NOMO-1 treated with DMSO at 0.1 percent for 48 hours (cell line): Measurements from ENCODE around the gene BLOC1S5.
"Not testable (repeated sequence)": the region's sequence is repeated elsewhere in the genome, so short reads cannot be mapped to it uniquely, and the experiment has no call there.

Experiments used
- DNase-seq: peaks from one replicate; lab custom pipeline; 2025; ENCODE audit not compliant: unreplicated experiment; lab: John Stamatoyannopoulos, UW

The BLOC1S5 gene

DNA sequence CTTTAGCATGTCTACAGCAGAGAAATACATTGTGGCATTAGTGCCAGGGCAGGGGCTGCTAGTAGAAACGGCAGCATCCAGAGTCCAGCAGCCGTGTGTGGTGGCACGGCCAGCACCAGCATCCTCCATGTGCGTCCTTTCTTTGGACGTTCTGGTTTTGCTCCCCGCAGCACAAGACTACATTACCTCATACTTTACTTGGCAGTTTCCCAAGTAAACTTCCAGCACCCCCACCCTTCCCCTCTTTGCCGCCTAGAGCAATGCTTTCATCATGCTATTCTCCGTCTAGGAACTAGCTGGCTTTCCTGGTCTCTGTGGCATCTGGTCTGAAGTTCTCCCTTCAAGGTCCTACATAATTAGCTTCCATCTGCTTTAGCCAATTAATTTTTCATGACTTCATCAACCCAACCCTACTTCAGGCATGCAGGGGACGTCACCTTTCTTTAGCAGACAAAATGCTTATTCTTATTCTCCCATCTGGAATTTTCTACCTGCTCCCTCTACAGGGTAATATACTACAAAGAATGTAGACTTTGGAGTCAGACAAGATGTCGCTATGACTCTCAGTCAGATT is 67.6 kb downstream of the BLOC1S5 start:
- DNase-seq, result no peak

DNA sequence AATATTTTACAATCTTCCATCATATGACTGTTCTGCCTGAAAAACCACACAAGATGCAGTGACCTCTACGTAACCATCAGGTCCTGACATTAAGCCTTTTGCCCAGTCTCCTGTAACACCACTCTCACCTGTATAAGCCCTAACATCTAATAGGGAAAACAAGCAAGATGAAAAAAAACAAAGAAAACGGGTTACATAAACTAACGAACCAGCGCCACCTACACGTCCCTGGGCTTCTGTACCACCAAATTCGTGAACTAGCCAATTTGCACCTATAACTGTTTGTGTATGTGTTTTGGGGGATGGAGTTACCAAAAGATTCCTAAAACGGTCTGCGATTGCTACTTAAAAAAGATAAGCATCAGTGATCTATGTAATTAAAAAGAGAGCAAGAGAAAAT is 70.2 kb downstream of the BLOC1S5 start:
- no peak for DNase-seq

DNA sequence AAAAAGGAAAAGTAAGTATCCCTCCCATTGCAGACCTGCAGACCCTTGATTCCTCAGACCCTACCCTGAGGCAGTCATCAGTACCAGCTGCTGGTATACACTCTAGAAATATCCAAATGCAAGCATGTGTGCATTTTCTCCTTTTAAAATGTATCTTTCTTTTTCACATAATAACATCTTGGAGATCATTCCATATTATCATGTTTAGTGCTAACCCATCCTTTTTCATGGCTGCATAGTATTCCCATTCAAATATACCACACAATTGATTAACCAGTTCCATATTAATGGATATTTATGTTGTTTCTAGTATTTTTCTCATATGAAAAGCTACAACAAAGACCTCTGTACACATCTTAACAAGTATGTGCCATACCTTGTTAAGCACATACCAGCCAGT is 70.8 kb downstream of the BLOC1S5 start:
- DNase-seq, result no peak

DNA sequence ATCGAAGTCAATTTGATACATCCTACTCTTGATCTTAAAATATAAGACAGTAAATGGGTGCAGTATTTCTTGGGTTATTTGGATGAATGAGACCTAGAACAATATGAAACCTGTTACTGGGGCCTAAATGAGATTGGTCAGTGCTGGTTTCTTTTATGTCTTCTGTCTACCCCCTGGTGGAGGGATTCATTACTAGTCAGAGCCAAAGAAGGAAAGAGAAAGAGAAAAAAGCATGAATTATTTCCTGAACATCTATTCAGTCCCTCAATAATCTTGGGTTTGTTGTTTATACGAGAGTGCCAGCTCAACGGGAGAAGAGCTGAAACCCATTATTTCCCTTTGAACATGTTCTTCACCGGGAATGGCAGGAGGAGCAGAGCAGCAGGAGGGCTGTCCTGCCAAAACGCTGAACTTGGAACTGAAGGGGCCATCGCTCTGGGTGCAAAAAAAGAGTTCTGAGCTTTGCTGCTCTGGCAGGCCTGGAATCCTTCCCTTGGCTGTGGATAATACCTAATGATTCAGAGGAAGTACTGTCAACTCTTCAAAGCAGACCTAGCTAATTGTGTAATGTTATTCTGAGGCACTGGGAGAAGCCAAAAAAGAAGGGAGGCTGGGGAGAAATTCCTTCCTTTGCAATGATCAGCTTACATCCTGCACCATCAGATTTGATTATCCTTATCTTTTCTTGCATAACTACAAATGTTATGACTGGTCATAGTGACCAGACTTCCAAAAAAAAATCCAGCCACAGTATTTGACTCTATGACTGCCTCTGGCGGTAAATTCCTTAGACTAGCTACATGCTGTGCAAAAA is 72.0 kb downstream of the BLOC1S5 start:
- DNase-seq, result peak; percentile 22

DNA sequence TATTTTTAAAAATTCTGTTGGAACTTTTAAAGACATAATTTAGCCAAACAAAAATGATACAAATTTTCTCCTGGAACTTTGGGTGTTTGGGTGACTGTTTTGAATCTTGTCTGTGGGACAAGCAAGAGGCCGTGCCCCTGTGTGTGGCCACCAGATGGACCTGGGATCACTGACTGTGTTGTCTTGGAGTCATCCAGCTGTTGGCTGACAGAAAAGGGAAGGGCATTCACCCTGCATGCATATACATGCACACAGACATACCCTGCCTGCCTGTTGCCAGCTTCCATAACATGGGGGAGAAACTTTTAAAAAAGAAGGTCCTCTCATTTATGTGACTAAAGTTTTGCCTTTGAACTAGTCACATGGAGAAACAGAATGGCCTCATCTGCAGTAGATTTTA is 72.7 kb downstream of the BLOC1S5 start:
- DNase-seq, result no peak

DNA sequence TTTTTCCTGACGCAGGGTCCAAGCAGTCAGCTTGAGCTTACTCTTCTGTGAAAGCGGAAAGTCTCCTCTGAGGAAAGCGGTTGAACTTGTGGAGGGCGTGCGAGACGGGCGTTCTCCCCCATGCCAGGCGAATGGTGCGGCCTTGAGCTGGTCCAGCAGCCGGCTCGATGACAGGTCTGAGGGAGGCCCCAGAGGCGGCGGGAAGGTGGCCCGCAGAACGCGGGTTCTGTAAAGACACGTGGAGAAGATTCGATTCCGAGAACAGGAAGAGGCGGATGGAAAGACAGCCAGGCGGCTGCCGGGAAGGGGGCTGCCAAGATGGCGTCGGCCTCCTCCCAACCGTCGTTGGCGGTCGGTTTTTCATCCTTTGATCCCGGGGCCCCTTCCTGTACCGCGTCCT is 78.0 kb downstream of the BLOC1S5 start:
- no peak for DNase-seq

DNA sequence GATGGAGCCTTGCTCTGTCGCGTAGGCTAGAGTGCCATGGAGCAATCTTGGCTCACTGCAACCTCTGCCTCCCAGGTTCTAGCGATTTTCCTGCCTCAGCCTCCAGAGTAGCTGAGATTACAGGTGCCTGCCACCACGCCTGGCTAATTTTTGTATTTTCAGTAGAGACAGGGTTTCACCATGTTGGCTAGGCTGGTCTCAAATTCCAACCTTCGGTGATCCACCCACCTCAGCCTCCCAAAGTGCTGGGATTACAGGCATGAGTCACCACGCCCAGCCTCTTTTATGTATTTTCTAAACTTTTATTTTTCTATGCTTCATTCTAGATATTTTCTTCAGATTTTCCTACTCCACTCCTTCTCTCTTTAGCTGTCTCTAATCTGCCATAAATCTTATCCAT is 80.2 kb downstream of the BLOC1S5 start:
- DNase-seq, result not testable (repeated sequence)

DNA sequence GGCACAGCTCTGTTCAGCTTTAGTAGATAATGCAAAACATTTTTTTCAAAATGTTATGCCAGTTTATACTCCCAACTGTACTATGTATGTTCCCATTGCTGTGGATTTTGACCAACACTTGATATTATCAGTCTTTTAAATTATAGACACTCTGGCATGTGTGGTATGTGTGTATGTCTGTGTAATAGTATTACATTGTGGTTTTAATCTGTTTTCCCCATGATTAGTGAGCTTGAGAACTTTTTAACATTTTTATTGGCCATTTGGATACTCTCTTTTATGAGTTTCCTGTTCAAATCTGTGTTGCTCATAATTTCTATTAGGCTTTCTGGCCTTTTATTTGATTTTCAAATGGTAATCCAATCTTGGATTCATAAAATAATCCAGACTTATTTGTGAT is 84.4 kb downstream of the BLOC1S5 start:
- DNase-seq, result no peak

DNA sequence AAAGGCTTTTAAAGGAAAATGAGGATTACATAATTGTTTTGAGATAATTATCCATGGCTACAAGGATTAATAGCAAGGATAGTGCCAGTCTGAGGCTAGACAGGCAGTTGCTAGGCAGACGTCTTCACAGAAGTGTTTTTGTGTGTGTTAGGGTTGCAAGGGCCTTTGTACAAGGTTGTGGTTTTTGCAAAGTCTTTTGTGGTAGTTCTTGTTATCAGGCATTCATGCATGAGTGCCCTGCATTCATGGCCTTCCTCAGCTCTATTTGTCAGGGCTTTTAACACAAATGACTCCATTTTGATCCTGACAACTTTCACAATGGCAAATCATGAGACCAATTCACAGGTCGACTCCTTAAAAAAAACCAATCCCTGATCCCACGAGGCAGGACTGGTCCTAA is 85.5 kb downstream of the BLOC1S5 start:
- no peak for DNase-seq

DNA sequence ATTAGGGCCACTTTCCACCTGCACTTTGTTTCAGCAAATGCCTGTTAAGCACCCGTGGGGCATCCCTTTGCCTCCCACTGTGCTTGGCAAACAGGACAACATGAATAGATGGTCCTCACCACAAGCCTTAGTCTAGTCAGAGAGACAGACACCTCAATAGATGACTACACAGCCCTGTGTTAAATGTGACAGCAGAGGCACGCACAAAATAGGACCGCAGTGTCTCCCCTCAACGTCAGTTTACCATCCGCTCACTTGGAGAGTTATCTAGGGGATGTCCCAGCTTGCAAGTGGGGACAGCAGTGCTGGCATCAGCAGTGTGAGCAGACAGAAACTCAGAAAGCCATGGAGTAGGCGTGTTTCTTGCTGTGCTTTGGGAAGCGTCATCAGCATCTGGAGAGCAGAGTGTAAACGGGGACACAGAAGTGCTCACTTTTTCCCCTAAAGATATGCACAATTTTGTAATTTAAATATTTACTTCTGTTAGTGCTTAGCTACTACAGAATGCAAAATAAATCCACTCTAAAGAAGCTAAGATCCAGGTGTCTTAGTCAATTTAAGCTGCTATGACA is 87.6 kb downstream of the BLOC1S5 start:
- DNase-seq, result no peak

DNA sequence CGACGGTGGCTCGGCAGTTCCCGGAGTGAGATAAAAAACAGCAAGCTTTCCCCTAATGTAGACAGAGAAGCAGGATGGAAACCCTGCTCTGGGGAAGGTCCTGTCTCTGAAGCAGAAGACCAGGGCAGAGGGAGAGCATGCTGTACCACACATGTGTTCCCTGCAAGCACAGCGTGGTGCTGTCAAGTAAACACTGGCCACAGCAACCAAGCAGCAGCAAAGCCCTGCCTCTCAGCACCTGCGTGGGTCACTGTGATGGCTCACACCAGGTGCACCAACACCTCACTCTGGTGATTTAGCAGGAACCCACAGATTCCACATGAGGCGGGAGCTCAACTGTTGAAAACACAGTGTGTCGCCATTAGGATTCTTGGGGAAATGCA is 88.4 kb downstream of the BLOC1S5 start:
- no peak for DNase-seq

DNA sequence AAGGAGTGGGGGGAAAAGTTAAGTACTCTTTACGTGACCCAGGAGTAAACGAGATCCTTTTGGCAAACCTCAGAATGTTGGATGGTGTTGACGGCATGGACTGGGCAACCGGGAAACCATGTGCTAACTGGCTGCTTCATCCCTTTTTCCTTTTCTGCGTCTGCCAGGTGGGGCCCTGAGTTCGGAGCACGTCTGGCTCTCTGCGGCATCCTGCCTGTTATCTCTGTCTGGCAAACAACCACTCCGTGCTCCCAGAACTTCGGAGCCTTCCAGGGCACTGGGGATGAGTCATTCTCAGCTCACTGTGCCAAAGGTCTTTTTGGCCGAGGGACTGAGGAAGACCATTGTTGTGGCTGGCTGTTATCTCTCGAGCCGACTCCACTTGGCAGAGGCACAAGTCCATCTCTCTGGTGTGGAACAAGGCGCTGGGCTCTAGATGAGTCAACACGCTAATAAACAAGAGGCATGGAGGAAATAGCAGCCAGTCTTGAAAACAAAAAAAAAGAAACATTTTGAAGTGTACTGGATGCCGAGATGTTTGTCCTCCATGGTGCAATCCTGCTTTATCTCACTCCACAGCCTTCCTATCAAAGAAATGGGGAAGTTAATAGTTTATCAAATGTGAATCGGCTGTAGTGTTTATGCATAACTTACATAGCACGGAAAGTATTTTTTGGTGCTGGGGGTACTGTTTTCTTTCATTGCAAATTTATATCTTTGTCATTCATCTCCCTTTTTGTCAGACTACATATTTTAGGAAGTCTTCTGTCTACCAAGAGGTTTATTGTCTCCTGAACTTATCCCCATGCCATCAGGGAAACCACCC is 89.0 kb downstream of the BLOC1S5 start:
- DNase-seq, result no peak

DNA sequence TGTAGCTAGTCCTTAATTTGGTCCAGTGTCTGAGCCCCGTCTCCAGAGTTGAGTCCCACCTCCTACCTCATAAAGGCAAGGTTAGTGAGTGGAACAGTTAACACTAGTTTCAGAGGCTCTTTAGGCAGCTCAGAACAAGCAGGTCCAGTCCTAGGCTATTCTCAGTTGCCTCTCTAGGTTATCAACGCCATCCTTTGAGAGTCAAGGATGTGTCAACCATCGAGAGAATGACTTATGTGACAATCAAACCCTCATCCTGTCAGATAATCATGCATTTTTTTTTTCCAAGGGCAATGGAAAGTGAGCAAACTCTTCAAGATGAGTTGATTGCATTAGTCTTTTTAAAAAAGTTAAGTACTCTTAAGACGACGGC is 89.6 kb downstream of the BLOC1S5 start:
- no peak for DNase-seq

DNA sequence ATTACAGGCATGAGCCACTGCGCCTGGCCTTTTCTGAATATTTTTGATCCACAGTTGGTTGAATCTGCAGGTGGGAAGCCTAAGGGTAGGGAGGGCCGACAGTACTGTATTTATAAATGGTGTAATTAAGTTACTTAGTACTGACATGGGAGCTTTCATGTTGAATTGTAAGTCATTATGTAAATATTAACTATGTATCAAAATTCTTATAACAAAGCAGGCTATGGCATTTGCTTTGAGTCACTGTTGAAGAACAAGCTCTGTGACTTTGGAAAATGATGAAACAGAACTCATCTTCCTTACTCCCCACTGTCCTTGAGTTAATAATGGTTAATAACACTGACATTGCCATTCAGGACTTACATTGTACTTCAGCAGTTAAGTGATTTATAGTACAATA is 90.6 kb downstream of the BLOC1S5 start:
- DNase-seq, result no peak

DNA sequence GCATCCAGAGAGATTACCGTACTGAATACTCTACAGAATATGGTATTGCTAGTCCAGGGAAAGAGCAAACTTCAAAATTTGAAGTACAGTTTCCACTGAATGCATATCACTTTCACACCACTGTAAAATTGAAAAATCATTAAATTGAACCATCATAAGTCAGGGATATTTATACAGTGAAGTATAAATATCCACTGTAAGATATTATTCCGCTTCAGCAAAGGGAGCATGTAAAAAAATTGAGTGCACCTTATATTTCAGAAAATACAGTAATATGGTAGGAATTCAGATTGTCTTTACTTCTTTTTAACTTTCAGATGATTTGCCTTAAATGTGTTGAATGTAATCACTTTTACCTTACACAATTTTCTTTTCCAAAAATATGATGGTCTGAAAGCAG is 92.7 kb downstream of the BLOC1S5 start:
- DNase-seq, result no peak

DNA sequence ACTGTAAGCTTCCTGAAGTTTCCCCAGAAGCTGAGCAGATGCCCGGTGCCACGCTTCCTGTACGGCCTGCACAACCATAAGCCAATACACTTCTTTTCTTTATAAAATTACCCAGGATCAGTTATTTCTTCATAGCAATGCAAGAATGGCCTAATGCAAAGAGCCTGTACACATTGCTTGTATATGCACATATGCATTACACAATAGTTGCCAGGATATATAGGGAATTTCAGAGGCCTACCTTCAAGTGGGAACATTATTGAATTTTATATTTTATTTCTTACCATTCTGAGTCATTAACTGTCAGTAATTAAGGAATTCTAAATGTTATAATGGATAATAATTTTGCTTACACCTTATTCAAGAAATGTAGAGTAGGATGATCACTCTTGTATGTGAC is 93.6 kb downstream of the BLOC1S5 start:
- no peak for DNase-seq
